Measurements from ENCODE around the gene FOXA3. TPM values are rescaled to one million over a fixed set of nuclear protein-coding genes. Genes with fewer than 3 reads are reported as not detected.
A peak's percentile ranks its signal among the peaks of the same experiment; 100 is the strongest.

The FOXA3 gene
- total RNA-seq, 4 donors from 2014 or later: 0.42 TPM; not detected in 3

- ATAC-seq: no peak
- H3K9me3 ChIP-seq: no peaks in the 10 kb centered on the region
- WGBS, 2 donors (ENCODE audit: low coverage in 1 of 2): 93% methylated on average over 11 of the region's 72 CpGs; no CpG with 5 or more reads in 1 of the 2 donors
- no peak for TF ChIP-seq POLR2AphosphoS5 (IDR thresholded peaks at IDR 0.05)
- no peak for TF ChIP-seq POLR2A (IDR thresholded peaks at IDR 0.05)
- no peak for TF ChIP-seq EP300 (IDR thresholded peaks at IDR 0.05)
- TF ChIP-seq CTCF (IDR thresholded peaks at IDR 0.05): no peak
- peak overlapping the region; percentile 29 to 93 (median 90) for H3K27ac ChIP-seq
- peaks cover 0 to 21% of the 10 kb centered on the region in 2 donors for H3K36me3 ChIP-seq
- H3K4me1 ChIP-seq: peaks cover 0 to 53% (median 34%) of the 10 kb centered on the region in 3 donors
- peak overlapping the region; percentile 47 to 78 for H3K4me3 ChIP-seq
- H3K27me3 ChIP-seq: no peaks in the 10 kb centered on the region
Measured at GRCh38 chr19:45884682-45885555, 20.8 kb downstream of the FOXA3 start.

GRCh38 chr19:45885556-45886426 is 21.7 kb downstream of the FOXA3 start, which contains the start of gene IRF2BP1:
Gene IRF2BP1 (minus strand): TSS chr19:45886141. CDS start chr19:45885774, 367 bp downstream.
- Histone ChIP-seq H3K27me3 (no peaks in the 10 kb centered on the region), H3K4me3 (peak within 1 kb of the TSS; percentile 47 to 78), H3K36me3 (peaks cover 0 to 30% of the 10 kb centered on the region in 2 donors), H3K4me1 (peaks cover 0 to 53% (median 34%) of the 10 kb centered on the region in 3 donors), H3K9me3 (no peaks in the 10 kb centered on the region), H3K27ac (peak within 1 kb of the TSS; percentile 73 to 93 (median 90))
- TF ChIP-seq POLR2A (IDR thresholded peaks at IDR 0.05) (peak; percentile 49 to 68), CTCF (IDR thresholded peaks at IDR 0.05) (peak in 2 of 4 experiments; percentile 16 to 21), POLR2AphosphoS5 (IDR thresholded peaks at IDR 0.05) (peak; percentile 65), EP300 (IDR thresholded peaks at IDR 0.05) (no peak)
- WGBS, 2 donors (ENCODE audit: low coverage in 1 of 2): 0% methylated on average over 2 of the region's 107 CpGs; no CpG with 5 or more reads in 1 of the 2 donors
- peak; percentile 91 for ATAC-seq

GRCh38 chr19:45886427-45887199 is 22.5 kb downstream of the FOXA3 start:
- ATAC-seq: peak; percentile 91

More at GRCh38 chr19:45886427-45887199, 22.5 kb downstream of the FOXA3 start:
- Histone ChIP-seq H3K27me3 (no peaks in the 10 kb centered on the region), H3K36me3 (peaks cover 0 to 36% of the 10 kb centered on the region in 2 donors), H3K27ac (peak overlapping the region; percentile 73 to 93 (median 90)), H3K4me3 (peak overlapping the region; percentile 47 to 78), H3K9me3 (no peaks in the 10 kb centered on the region), H3K4me1 (peaks cover 0 to 53% (median 34%) of the 10 kb centered on the region in 3 donors)
- WGBS, 2 donors (ENCODE audit: low coverage in 1 of 2): 0% methylated on average over 3 to 4 of the region's 32 CpGs
- TF ChIP-seq EP300 (IDR thresholded peaks at IDR 0.05): no peak
- peak in 1 of 4 experiments; percentile 1 for TF ChIP-seq CTCF (IDR thresholded peaks at IDR 0.05)
- peak; percentile 70 for TF ChIP-seq POLR2AphosphoS5 (IDR thresholded peaks at IDR 0.05)
- peak in 1 of 2 donors; percentile 29 for TF ChIP-seq POLR2A (IDR thresholded peaks at IDR 0.05)

All from gastroesophageal sphincter (tissue), 4 donors.